AG08396 (cell line): ENCODE results near the gene WDR11.

Experiments used
- DNase-seq: peaks from one replicate; pipeline ENCODE4 v3.0.0; 2012; ENCODE audit warnings: low spot score, mixed read lengths

WDR11 gene

GRCh38 chr10:120944586-120945125, 93.5 kb downstream of the WDR11 start:
- DNase-seq: no peak

- DNase-seq: no peak
Observed at GRCh38 chr10:120945182-120945581, 94.0 kb downstream of the WDR11 start.

GRCh38 chr10:120945801-120946302, 94.7 kb downstream of the WDR11 start:
- peak; percentile 18 for DNase-seq

GRCh38 chr10:120946497-120946896, 95.3 kb downstream of the WDR11 start:
- no peak for DNase-seq

- DNase-seq: peak; percentile 93
Observed at GRCh38 chr10:120948889-120949608, 97.9 kb downstream of the WDR11 start.

GRCh38 chr10:120949609-120950031, 98.5 kb downstream of the WDR11 start:
- peak; percentile 10 for DNase-seq

- DNase-seq: peak; percentile 21
Observed at GRCh38 chr10:120950051-120950561, 98.9 kb downstream of the WDR11 start.

GRCh38 chr10:120951288-120951687, 100.1 kb downstream of the WDR11 start:
- no peak for DNase-seq

- DNase-seq: no peak
Observed at GRCh38 chr10:120953897-120954296, 102.7 kb downstream of the WDR11 start.
